HTR-8/SVneo (cell line): ENCODE measurements around the gene PCYT2.
A peak's percentile ranks its signal among the peaks of the same experiment; 100 is the strongest.

Source experiments
- DNase-seq: peaks from one replicate; pipeline ENCODE4 v3.0.0; 2011; ENCODE audit warnings: low spot score, mixed read lengths; ENCODE audit not compliant: insufficient read length
- FAIRE-seq: peaks from 2 replicates; lab custom pipeline; 2011; peaks lifted over from hg19 to GRCh38; lab: Jason Lieb, UNC

The PCYT2 gene

DNA sequence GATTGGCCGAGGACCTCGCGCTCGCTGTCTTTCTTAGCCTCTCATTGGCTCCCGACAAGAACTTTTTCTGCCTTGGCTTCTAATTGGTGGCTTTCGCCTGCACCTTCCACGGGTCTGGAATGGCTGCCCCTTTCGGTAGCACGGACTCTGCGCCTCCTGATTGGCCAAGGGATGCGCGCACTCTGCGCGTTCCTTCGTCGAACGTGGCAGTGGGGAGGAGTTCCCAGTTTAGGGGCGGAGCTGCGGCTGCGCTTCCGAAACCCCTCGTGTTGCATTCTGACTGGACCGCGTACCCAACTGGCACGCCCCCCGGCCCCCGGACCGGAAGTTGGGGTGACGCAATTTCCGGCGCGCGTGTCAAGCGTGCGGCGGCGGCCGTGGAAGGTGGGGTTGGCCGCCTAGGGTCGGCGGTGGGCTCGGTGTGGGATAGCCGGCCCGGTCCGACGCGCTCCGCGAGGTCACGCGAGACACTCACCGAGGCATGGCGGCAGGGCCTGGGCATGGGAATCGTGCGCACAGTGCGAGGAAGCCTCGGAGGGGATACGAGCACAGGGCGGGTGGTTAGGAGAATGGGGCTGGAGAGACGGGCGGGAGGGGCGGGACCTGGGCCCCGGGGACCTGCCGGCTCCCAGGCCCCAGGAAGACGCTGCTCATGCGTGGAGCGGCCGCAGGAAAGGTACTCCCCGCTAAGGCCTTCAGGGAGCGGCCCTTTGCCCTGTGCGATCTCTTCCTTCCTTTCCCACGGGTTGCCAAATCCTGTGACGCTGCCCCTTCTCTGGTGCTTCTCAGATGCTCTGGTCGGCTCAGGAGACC lies 50.2 kb downstream of the PCYT2 start:
- FAIRE-seq (peak; percentile 95), DNase-seq (peak; percentile 99)

DNA sequence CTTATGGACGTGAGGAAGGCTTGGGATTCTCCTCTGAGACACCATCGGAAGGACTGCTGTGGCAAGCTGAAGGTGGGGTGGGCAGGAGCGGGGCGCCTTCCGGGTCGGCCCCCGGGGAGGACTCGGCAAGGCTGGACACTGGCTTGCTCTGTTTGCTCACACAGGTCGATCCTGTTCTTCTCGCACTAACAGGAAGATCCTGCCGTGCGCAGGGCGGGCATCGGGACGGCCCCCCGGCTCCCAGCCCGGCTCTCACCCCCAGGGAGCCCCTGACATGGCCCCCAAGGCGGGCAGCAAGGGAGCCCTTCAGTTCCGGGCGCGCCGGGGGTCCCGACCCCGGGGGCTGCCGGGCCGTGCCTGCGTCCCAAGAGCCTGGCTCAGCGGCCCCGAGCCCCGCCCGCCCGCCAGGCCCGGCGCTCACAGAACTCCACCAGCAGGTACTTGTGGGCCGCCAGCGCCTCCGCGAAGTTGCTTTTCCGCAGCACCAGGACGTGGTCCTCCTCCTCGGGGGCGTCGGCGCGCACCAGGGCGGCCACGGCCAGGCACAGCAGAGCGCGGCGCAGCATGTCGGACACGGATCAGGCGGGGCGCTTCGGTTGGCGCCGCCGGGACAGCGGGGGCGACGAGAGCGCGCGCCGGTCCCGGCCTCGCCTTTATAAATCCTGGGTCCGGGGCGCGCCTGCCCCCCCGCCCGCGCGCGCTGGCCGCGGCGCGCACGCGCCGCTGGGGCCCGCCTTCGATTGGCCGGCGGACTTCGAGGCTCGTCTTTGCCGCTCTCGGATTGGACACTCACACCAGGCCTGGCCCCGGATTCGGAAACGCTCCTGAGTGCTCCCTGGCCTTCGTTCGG lies 51.1 kb downstream of the PCYT2 start, which contains the start of gene P4HB:
Gene P4HB, minus strand, starts transcription at position 630 of the 850 bp plus-strand sequence. Its CDS starts 64 bp downstream, at position 566.
- FAIRE-seq, result no peak
- DNase-seq, result no peak

DNA sequence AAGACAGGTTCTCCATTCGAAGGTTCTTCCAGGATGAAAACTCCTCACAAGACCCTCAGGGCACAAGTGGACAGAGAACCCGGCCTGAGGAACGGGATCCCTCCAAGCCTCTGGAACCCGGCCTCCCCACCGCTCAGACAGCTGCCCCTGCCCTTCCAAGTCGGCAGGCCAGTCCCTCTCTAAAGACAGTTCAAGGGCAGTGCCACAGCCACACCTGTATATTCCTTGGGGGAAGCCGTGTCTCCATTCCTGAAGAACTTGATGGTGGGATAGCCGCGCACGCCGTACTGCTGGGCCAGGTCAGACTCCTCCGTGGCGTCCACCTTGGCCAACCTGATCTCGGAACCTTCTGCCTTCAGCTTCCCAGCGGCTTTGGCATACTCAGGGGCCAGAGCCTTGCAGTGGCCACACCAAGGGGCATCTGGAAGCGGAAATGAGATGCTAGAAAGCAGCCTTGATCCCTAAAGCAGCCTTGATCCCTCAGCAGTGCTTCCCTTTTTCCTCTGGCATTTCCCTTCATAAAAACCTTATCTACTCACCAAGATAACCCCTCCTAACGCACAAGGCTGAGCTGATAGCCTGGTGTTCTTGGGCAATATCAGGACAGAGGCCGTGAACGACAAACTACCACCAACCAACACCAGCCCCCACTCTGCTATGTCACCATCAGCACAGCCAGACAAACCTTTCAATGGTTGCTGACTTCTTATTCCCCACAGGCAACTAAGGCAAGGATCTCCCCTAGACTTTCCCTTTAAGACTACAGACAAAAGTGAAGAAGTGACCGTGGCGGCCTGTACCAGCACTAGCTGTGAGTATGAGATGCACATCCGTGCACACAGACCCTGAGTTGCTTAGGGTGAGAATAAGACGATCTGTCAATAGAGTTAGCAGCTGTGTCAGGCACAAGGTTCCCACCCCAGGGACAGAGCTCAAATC lies 52.0 kb downstream of the PCYT2 start:
- DNase-seq (no peak), FAIRE-seq (no peak)

DNA sequence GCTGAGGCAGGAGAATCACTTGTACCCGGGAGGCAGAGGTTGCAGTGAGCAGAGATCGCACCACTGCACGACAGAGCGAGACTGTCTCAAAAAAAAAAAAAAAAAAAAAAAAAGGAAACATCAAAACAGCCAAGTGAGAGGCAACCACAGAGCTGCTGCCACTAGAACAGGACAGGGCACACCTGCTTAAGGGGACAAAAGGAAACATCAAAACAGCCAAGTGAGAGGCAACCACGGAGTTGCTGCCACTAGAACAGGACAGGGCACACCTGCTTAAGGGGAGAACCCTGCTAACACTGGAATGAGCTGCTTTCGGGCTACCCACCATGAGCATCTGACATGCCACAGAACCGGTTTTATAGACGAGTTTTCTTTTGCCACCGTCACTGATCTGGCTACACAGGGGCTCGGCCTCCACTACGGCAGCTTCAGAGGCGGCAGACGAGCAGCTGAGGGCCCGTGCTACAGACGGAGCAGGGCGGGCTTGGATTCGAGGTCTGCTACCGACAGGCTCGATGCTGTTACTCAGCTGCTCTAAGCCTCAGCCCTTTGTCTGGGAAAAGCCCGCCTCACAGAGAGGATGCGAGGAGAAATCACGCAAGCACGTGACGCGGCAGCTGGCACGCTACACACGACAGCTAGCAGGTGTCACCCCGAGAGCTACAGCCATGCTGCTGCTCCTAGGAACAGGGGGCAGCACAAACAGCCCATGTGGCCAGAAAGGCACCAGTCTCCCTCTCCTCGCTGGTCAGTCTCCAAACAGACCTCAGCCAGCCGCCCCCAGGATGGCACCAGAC lies 52.8 kb downstream of the PCYT2 start:
- FAIRE-seq, result no peak
- no peak for DNase-seq

DNA sequence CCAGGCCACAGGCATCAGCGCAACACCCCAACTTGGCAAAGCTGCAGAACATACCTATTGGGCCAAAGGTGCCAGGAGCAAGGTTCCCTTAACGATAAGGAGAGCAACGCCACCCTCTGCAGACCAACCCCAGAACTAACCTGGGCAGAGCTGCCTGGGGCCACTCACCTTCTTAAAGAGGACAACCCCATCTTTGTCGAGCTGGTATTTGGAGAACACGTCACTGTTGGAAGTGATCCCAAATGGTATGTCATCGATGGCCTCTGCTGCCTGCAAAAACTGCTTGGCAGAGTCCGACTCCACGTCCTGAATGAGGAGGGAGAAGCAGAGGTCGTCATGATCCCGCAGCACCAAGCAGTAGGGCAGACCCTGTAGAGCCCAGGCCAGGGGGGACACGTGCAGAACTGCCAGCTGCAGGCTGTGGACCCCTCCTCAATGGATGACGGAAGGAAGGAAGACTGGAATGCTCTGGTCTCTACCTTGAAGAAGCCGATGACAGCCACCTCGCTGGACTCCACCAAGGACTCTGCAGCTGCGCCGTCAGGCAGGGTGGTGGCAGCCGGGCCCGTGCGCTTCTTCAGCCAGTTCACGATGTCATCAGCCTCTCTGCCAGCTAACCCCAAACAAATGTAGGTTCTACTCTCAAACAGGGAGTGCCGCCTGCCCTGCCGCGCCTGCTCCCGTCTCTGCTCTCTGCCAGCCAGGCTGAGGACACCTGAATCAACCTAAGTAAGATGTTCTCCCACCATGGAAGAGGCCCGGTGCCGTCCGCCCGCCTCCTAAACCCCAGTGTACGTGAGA lies 56.0 kb downstream of the PCYT2 start:
- DNase-seq, result no peak
- no peak for FAIRE-seq

DNA sequence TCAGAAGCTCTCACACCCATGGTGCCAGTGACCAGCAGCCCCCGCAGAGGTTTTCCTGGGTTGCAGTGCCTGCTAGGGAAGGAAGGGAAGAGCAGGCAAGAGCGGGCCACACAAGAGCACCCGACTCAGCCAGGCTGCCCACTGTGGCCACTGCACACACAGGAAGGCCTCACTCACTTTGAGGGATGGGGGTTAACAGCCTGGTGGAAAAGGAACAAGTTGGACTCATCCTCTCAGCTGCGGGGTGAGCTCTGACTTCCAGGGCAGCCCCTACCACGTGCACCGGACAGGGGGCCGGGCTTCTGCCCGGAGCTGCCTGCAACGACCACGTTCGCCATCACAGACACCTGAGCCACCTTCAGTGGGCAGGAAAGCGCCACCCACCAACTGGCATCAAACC lies 59.0 kb downstream of the PCYT2 start:
- no peak for DNase-seq

DNA sequence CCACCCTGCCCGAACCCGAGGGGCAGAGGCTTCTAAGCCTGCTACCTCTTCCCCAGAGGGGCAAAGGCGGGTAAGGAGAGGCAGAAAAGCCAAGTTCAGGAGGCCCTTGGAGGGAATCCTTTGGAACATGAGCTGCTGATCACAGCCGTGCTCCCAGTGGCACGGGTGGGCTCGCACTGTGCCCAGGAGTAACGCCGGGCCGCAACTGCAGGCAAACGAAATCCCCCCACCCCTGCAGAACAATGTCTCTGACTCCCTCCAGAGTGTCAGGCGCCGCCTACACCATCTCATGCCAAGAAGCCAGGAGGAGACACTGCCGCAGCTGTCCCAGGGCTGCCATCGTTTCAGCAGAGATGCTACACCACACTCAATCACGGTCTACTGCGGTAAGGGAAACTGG lies 59.8 kb downstream of the PCYT2 start:
- FAIRE-seq, result no peak
- no peak for DNase-seq

More for the DNA sequence above, 59.0 kb downstream of the PCYT2 start:
- no peak for FAIRE-seq
